BLaER1 treated with 17β-estradiol and CSF1 and Interleukin-3, amounts not matched to agents 10 nM and 100 nM (cell line): ENCODE results near the gene ERGIC2.

ENCODE experiments used
- H3K27ac ChIP-seq, 11 experiments: shearing (Covaris generic); formaldehyde crosslinking; 2 replicates each; pipeline ENCODE4 v1.8.1; 2022
- H3K27me3 ChIP-seq, 11 experiments: shearing (Covaris generic); formaldehyde crosslinking; 2 replicates each; pipeline ENCODE4 v1.8.1; 2022
- H3K36me3 ChIP-seq, 11 experiments: shearing (Covaris generic); formaldehyde crosslinking; 2 replicates each; pipeline ENCODE4 v1.8.1; 2022
- H3K4me1 ChIP-seq, 10 experiments: shearing (Covaris generic); formaldehyde crosslinking; 2 replicates each; pipeline ENCODE4 v1.8.1; 2022
- H3K4me2 ChIP-seq, 11 experiments: shearing (Covaris generic); formaldehyde crosslinking; 2 replicates each; pipeline ENCODE4 v1.8.1; 2022
- H3K4me3 ChIP-seq, 10 experiments: shearing (Covaris generic); formaldehyde crosslinking; 2 replicates each; pipeline ENCODE4 v1.8.1; 2022
- H3K9ac ChIP-seq, 11 experiments: shearing (Covaris generic); formaldehyde crosslinking; 2 replicates each; pipeline ENCODE4 v1.8.1; 2022
- H3K9me3 ChIP-seq, 11 experiments: shearing (Covaris generic); formaldehyde crosslinking; replicated peaks in 1 of 11; 2 replicates each; pipeline ENCODE4 v1.8.1; 2022
- H4K20me1 ChIP-seq, 11 experiments: shearing (Covaris generic); formaldehyde crosslinking; 2 replicates each; pipeline ENCODE4 v1.8.1; 2022
- Cebpa-rat ChIP-seq, 11 experiments: shearing (Covaris generic); IDR thresholded peaks; 2 replicates each; pipeline ENCODE4 v1.8.1; 2022

The ERGIC2 gene

GRCh38 chr12:29380536-29381523 is at the start of gene ERGIC2:
TSS of gene ERGIC2 (minus strand) at chr12:29381172. CDS start at chr12:29371633, 9,539 bp downstream.
- Histone ChIP-seq H3K27me3 (no peaks in the 10 kb centered on the region), H3K4me3 (peak within 1 kb of the TSS; percentile 81 to 94 (median 90)), H4K20me1 (peaks cover 0 to 34% (median 3%) of the 10 kb centered on the region in 11 experiments; a peak in 10 of 22 replicates), H3K4me2 (peak within 1 kb of the TSS; percentile 66 to 95 (median 83)), H3K4me1 (peaks cover 10 to 22% (median 16%) of the 10 kb centered on the region in 10 experiments; a peak in 18 of 20 replicates), H3K36me3 (peaks cover 15 to 29% (median 24%) of the 10 kb centered on the region in 11 experiments; a peak in 21 of 22 replicates), H3K27ac (peak within 1 kb of the TSS; percentile 89 to 97 (median 93)), H3K9ac (peak within 1 kb of the TSS; percentile 89 to 95 (median 94)), H3K9me3 (peaks cover 0 to 19% (median 12%) of the 10 kb centered on the region in 11 experiments; a peak in 14 of 22 replicates)
- no peak for TF ChIP-seq Cebpa-rat (IDR thresholded peaks at IDR 0.05)

- H3K9ac ChIP-seq = no peak overlapping the region
These were observed 49.7 kb upstream of the ERGIC2 start for GRCh38 chr12:29430716-29431044.

GRCh38 chr12:29429999-29430715 is 49.2 kb upstream of the ERGIC2 start:
- Histone ChIP-seq H4K20me1 (no peaks in the 10 kb centered on the region), H3K4me2 (no peak overlapping the region), H3K9ac (no peak overlapping the region), H3K27ac (no peak overlapping the region), H3K4me1 (peaks cover 0 to 20% (median 0%) of the 10 kb centered on the region in 10 experiments; a peak in 8 of 20 replicates), H3K36me3 (no peaks in the 10 kb centered on the region), H3K4me3 (no peak overlapping the region), H3K9me3 (no peaks in the 10 kb centered on the region), H3K27me3 (no peaks in the 10 kb centered on the region)
- TF ChIP-seq Cebpa-rat (IDR thresholded peaks at IDR 0.05) = no peak

More at GRCh38 chr12:29430716-29431044, 49.7 kb upstream of the ERGIC2 start:
- Histone ChIP-seq H3K9me3 (no peaks in the 10 kb centered on the region), H3K4me2 (no peak overlapping the region), H3K27ac (no peak overlapping the region), H3K36me3 (no peaks in the 10 kb centered on the region), H4K20me1 (no peaks in the 10 kb centered on the region), H3K27me3 (no peaks in the 10 kb centered on the region), H3K4me3 (no peak overlapping the region), H3K4me1 (peaks cover 0 to 20% (median 0%) of the 10 kb centered on the region in 10 experiments; a peak in 8 of 20 replicates)
- TF ChIP-seq Cebpa-rat (IDR thresholded peaks at IDR 0.05) = no peak

GRCh38 chr12:29428633-29429032 is 47.7 kb upstream of the ERGIC2 start:
- Histone ChIP-seq H3K27me3 (no peaks in the 10 kb centered on the region), H3K4me1 (peaks cover 0 to 20% (median 0%) of the 10 kb centered on the region in 10 experiments; a peak in 8 of 20 replicates), H3K27ac (peak overlapping the region in 3 of 11 experiments; percentile 27 to 41 (median 38); a peak in 5 of 22 replicates), H4K20me1 (no peaks in the 10 kb centered on the region), H3K9me3 (peaks cover 0 to 9% (median 6%) of the 10 kb centered on the region in 11 experiments; a peak in 4 of 22 replicates), H3K36me3 (no peaks in the 10 kb centered on the region), H3K9ac (no peak overlapping the region), H3K4me3 (no peak overlapping the region), H3K4me2 (peak overlapping the region in 4 of 11 experiments; percentile 11 to 66 (median 29); a peak in 7 of 22 replicates)
- TF ChIP-seq Cebpa-rat (IDR thresholded peaks at IDR 0.05) = no peak

- no peak for TF ChIP-seq Cebpa-rat (IDR thresholded peaks at IDR 0.05)
- H3K4me2 ChIP-seq = peak overlapping the region in 4 of 11 experiments; percentile 11 to 66 (median 29); a peak in 6 of 22 replicates
- peak overlapping the region in 3 of 11 experiments; percentile 27 to 41 (median 38); a peak in 4 of 22 replicates for H3K27ac ChIP-seq
These were observed 47.0 kb upstream of the ERGIC2 start for GRCh38 chr12:29427964-29428363.

GRCh38 chr12:29426498-29426897 is 45.5 kb upstream of the ERGIC2 start:
- peaks cover 0 to 20% (median 0%) of the 10 kb centered on the region in 10 experiments; a peak in 8 of 20 replicates for H3K4me1 ChIP-seq
- no peak overlapping the region for H3K4me3 ChIP-seq
- peaks cover 0 to 12% (median 7%) of the 10 kb centered on the region in 11 experiments; a peak in 4 of 22 replicates for H3K9me3 ChIP-seq
- no peak overlapping the region for H3K4me2 ChIP-seq
- no peak for TF ChIP-seq Cebpa-rat (IDR thresholded peaks at IDR 0.05)
- no peak overlapping the region for H3K9ac ChIP-seq
- no peaks in the 10 kb centered on the region for H3K27me3 ChIP-seq
- no peak overlapping the region for H3K27ac ChIP-seq
- no peaks in the 10 kb centered on the region for H3K36me3 ChIP-seq
- H4K20me1 ChIP-seq = no peaks in the 10 kb centered on the region

More at GRCh38 chr12:29427964-29428363, 47.0 kb upstream of the ERGIC2 start:
- H3K9me3 ChIP-seq = peaks cover 0 to 12% (median 7%) of the 10 kb centered on the region in 11 experiments; a peak in 4 of 22 replicates
- peaks cover 0 to 20% (median 0%) of the 10 kb centered on the region in 10 experiments; a peak in 8 of 20 replicates for H3K4me1 ChIP-seq
- H4K20me1 ChIP-seq = no peaks in the 10 kb centered on the region
- H3K27me3 ChIP-seq = no peaks in the 10 kb centered on the region
- H3K9ac ChIP-seq = no peak overlapping the region
- H3K36me3 ChIP-seq = no peaks in the 10 kb centered on the region
- H3K4me3 ChIP-seq = no peak overlapping the region

- TF ChIP-seq Cebpa-rat (IDR thresholded peaks at IDR 0.05) = no peak
- Histone ChIP-seq H3K36me3 (no peaks in the 10 kb centered on the region), H4K20me1 (no peaks in the 10 kb centered on the region), H3K27me3 (no peaks in the 10 kb centered on the region), H3K27ac (no peak overlapping the region), H3K4me2 (no peak overlapping the region), H3K9me3 (peaks cover 0 to 12% (median 7%) of the 10 kb centered on the region in 11 experiments; a peak in 4 of 22 replicates), H3K9ac (no peak overlapping the region), H3K4me1 (peaks cover 0 to 20% (median 0%) of the 10 kb centered on the region in 10 experiments; a peak in 8 of 20 replicates), H3K4me3 (no peak overlapping the region)
These were observed 44.8 kb upstream of the ERGIC2 start for GRCh38 chr12:29425722-29426121.

GRCh38 chr12:29416748-29417147 is 35.8 kb upstream of the ERGIC2 start:
- Histone ChIP-seq H3K9ac (no peak overlapping the region), H3K4me1 (no peaks in the 10 kb centered on the region), H3K4me2 (no peak overlapping the region), H4K20me1 (no peaks in the 10 kb centered on the region), H3K4me3 (no peak overlapping the region), H3K27me3 (no peaks in the 10 kb centered on the region), H3K9me3 (no peaks in the 10 kb centered on the region), H3K27ac (no peak overlapping the region), H3K36me3 (no peaks in the 10 kb centered on the region)
- TF ChIP-seq Cebpa-rat (IDR thresholded peaks at IDR 0.05) = no peak
